Activated naive CD4-positive, alpha-beta T cell (primary cell): ENCODE results near the gene ZMYM5.
"Not testable (repeated sequence)": the region's sequence is repeated elsewhere in the genome, so short reads cannot be mapped to it uniquely, and the experiment has no call there.

Experiments used
- DNase-seq, 4 experiments: peaks; one replicate each; lab custom pipeline; 2025; lab: John Stamatoyannopoulos, UW

The ZMYM5 gene

DNA sequence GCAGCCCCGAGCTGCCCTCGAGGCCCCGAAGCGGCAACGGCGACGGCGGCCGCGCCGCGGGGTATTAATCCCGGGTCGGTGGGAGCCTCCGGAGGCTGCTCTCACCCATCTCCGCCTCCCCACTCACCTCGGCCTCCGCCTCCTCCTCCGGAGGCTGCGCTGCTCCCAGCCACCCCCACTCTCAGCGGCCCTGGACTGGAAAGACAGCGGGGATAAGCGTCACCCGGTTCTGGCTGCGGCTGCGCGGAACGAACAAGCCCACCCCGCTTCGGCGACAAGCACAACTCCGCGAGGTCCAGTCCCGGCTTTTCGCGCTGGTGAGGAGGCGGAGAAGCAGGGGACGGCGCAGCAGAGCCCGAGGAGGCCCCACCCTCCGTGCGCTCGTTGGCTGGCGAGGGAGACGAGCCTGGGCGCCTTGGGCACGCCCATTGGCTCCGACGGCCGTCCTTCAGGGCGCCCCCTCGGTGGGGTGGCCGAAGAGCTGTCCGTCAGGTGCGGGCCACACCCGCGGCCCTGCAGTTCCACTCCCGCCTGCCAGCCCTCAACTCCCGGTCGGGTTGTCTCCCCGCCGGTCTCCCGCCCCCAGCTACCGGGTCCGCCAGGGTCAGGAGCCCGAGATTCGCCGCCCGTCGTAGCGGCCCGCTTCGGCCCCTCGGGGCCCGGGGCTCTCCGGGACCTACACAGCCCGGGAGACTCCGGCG is at the start of gene ZMYM5:
Gene ZMYM5 (minus strand): TSS at position 327 of the 701 bp plus-strand sequence. CDS start 11,469 bp downstream, outside the sequence.
- peak; percentile 80 to 91 (median 80) for DNase-seq

DNA sequence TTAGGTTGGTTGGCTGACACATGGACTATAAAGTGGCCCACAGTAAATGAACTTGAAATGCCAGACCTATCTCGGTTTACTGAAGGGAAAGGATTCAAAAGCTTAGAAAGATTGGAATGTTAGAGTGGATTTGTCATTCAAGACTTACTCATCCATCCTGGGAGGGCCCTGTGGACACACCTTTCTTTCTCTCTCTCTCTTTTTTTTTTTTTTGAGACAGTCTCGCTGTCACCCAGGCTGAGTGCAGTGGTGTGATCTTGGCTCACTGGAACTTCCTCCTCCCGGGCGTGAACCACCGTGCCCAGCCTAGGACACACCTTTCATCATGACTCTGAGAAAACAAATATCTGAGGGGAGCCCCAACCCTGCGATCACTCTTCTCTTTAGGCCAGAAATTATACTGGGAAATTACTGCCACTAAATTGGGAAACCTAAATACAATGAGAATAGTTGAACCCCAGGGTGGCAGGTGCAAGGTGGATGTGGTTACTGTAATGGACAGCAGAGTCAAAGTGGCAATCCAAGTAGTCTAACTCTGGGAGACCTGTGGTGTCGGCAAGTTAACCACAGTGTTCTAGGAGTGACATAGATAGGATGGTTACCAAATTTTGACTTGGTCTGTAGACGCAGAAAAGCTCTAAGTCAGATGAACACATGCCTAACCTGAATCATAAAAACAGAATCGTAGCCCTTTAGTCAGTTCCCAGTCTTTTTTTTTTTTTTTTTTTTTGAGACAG is 47.1 kb upstream of the ZMYM5 start:
- no peak for DNase-seq

DNA sequence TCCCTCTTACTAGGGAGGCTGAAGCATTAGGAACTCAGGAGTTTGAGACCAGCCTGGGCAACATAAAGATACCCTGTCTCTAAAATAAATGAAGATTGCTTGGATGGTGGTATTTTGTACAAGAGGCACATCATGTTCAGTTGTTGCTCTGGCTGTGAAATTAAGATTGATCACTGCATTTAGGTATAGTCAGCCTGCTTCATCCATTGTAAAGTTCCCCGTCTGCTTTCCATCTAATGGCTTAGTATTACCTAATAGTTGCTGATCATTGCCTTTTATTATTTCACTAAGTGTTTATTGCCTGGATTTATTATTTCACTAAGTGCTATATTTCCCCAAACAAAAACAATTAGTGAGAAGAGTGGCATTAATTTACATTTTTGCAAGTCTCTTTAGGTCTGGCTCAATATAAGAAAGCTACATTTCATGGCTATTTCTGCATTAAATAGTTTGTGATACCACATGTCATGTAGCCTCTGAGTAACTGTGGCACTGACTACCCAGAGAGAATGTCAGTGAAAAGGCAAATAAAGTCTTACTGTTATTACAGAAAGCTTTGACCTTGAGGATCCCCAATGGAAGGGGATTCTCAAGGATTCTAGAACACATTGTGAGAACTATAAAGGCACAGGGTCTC is 45.0 kb upstream of the ZMYM5 start:
- no peak for DNase-seq

DNA sequence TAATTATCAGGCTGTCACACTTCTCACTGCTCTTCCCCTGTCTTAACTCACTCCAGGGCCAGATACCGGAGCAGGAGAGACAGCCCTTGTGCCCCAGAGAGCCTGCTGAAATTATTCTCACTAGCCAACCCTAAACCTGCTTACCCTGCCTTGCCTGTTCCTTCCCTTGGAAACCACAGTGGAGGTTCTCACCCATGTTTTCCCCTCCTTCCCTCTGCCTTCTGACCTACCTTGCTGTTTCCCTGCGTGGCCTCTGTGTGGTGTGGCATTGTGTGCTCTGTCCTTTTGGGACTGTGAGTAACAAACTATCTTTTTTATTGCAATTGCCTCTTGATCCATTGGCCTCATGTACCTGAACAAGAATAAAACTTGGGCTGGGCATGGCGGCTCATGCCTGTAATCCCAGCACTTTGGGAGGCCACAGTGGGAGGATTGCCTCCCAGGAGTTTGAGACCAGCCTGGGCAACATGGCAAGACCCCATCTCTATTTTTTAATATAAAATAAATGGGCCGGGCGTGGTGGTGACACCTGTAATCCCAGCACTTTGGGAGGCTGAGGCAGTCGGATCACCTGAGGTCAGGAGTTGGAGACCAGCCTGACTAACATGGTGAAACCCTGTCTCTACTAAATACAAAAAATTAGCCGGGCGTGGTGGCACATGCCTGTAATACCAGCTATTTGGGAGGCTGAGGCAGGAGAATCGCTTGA is 42.2 kb upstream of the ZMYM5 start:
- DNase-seq, result not testable (repeated sequence)

DNA sequence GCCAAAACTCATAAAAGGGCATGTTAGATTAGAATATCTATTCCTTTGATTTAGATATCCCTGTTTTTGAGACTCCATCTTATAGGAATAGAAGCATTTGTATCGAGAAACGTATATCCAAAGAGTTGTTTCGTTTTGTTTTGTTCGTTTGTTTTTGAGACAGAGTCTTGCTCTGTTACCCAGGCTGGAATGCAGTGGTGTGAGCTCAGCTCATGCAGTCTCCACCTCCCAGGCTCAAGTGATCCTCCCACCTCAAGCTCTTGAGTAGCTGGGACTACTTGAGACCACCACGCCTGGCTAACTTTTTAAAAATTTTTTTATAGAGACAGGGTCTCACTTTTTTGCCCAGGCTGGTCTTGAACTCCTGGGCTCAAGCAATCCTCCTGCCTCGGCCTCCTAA is 26.6 kb upstream of the ZMYM5 start:
- DNase-seq, result no peak

DNA sequence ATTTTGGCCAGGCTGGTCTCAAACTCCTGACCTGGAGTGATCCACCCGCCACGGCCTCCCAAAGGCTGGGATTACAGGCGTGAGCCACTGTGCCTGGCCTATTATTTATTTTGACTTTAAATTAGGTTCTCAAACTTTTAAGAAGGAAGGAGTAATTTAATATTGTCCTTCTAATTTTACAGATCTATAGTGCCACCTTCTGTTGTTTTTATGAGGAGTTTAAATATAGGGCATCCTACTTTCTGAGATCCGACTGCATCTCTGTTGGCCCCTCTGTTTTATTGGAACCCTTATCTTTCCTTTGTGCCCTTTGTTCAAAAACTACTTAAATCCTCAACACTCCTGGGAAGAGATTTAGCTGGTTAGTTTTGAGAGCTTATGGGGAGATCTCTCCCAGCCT is 25.4 kb upstream of the ZMYM5 start:
- no peak for DNase-seq

DNA sequence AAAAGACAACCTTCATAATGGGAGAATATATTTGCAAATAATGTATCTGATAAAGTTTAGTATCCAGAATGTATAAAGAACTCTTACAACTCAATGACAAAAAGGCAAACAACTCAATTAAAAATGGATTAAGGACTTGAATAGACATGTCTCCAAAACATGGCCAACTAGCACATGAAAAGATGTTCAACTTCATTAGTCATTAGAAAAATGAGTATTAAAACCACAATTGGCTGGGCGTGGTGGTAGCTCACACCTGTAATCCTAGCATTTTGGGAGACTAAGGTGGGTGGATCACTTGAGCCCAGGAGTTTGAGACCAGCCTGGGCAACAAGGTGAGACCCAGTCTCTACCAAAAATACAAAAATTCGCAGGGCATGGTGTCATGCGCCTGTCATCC is 18.8 kb upstream of the ZMYM5 start:
- no peak for DNase-seq

DNA sequence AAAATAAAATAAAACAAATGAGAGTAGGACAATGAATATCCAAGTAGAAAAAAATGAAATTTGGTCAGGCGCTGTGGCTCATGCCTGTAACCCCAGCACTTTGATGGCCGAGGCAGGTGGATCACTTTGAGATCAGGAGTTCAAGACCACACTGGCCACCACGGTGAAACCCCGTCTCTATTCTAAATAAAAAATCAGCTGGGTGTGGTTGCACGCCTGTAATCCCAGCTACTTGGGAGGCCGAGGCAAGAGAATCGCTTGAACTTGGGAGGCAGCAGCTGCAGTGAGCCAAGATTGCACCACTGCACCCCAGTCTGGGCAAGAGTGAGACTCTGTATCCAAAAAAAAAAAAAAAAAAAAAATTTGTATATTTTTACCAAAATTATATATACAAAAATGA is 18.2 kb upstream of the ZMYM5 start:
- DNase-seq, result no peak

DNA sequence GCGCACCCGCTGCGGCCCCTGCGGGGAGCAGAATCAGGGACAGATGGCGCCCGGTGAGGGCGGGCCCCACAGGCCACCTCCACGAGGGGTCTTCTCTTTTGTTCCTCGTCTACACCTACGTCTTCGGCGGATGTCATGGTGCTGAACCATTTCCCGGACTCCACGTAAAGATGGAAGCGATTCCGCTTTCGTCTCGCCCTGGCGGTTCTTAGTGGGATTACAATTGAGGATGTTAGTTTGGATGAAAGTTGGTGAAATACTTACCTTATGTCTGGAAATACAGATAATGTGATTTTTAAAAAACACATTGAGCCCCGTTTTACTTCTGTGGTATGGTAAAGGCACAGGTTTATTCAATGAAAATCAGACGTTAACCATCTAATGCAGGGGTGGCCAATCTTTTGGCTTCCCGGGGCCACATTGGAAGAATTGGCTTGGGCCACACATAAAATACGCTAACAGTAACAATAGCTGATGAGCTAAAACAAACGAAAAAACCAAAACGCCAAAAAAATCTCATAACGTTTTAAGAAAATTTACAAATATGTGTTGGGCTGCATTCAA is 1.4 kb upstream of the ZMYM5 start:
- DNase-seq, result peak; percentile 47 to 70 (median 60)

DNA sequence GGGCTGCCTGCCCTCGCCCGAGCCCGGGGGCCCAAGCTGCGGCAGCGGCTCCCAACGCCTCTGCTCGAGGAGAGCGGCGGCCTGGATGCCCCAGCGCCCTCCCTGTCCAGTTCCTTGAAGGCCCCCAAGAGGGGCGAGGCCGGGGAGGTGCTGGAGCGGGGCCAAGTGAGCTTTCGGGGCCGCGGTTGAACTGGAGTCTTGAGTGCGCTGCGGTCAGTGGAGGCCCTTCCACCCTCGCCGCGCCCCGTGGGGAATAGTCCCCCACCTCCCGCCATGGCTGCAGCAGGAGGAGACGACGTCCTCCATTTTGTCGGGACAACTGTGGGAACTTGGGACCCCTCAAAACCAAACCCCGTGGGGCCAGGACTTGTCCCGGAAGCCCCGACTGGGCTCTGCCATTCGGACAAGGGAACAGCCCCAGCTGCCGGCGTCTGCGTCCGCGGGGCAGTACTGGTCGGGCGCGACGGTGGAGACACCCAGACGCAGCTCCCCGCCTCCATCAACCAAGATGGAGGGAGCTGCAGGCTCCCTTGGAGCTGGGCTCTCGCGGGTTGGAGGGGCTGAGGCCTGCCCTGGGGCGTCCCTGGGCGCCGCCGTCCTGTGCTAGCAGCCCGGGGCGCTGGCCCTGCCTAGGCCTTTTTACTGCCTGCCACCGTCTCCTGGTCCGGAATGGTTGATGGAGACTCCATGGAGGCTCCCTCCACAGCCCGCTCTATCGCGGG is 736 bp upstream of the ZMYM5 start:
- DNase-seq, result peak; percentile 53 to 70 (median 60)

DNA sequence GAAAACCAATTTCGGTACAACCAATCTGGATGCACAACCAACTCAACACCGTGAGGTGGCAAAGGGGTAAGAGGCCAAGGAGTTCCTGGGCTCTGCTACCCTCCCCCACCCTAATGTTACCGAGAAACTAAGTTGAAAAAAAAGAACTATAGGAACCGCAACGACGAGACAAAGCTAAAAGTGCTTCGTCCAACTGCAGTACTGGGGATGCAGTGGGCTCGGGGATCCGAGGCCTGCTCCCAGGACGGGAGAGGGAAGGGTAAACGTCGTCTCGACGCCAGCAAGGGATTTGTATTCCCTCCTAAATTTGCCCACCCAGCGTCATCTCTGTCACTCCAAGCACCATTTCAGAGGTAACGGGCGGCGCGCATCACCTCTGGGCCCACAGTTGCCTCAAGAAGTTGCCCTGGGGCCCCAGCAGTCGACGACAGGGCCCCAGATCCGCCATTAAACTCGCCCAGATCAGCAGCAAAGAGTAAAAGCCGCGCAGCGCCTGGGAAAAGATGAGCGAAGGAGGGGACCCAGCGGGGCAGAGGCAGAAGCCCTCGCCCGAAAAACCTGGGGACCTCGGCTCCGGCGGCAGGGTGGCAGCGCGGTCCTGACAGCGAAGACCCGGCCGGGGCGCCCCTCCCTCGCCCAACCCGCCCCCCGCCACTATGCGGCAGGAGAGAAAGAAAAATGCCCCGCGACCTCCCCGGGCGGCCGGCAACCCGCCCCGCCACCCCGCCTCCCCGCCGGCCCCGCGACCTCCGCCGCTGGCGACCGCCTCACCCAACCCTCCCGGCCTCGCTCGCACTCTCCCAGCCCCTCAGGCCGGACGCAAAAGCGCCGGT is 752 bp downstream of the ZMYM5 start:
- DNase-seq, result peak; percentile 16 to 37 (median 32)

DNA sequence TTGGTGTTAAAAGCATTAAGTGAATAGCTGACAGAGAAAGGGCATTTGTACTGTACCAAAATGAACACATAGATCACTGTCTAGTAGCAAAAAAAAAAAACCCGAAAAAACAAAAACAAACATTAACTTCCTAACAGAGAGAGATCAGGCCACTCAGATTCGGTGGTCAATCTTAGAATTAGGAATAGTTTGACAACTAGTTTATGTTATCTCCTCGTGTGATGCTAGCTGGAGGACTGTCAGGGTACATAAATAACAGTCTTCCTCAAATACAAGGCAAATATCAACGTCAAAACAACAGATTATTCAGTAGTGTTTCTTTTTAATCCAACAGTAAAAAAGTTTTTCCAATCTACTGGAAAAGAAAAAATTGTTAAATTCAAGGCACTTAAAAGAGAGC is 1.7 kb downstream of the ZMYM5 start:
- no peak for DNase-seq

DNA sequence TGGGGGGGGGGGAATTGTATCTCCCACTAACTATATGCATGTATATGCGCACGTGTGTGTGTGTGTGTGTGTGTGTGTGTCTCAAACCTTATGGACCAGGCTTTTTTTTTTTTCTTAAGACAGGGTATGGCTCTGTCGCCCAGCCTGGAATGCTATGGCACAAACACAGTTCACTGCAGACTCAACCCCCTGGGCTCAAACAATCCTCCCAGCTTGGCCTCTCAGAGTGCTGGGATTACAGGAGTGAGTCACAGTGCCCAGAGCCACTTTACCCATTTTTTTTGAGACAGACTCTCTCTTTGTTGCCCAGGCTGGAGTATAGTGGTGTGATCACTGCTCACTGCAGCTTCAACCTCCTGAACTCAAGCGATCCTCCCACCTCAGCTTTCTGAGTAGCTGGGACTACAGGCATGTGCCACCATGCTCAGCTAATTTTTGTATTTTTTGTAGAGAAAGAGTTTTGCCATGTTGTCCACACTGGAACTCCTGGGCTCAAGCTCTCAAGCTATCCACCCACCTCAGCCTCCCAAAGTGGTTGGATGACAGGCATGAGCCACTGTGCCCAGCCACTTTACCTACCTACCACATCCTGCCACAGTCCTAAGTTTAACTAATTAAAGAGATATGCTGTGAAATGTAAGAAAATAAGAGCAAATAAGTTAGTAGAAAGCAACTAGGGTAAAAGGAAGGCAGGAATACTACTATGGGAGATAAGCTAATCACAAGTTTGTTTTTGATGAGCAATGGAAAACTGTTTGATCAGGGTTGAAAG is 2.4 kb downstream of the ZMYM5 start:
- DNase-seq, result no peak

DNA sequence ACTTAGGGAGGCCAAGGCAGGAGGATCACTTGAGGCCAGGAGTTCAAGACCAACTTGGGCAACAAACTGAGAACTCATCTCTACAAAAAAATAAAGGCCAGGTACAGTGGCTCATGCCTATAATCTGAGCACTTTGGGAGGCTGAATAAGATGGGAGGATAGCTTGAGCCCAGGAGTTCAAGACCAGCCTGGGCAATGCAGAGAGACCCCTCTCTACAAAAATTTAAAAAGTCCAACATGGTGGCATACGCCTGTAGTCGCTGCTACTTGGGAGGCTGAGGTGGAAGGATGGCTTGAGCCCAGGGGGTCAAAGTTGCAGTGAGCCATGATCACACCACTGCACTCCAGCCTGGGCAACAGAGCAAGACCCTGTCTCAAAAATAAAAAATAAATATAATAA is 5.8 kb downstream of the ZMYM5 start:
- DNase-seq, result not testable (repeated sequence)

DNA sequence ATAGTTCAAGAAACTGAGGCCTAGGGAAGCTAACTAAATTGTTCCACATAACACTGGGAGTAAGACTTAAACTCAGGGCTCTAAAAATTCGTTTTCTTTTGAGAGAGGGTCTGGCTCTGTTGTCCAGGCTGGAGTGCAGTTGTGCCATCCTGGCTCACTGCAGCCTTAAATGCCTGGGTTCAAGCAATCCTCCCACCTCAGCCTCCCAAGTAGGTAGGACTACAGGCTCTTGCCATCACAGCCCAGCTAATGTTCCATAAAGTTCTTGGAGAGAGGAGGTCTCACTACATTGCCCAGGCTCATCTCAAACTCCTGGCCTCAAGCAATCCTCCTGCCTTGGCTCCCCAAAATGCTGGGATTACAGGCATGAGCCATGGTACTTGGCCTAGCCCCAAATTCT is 10.7 kb downstream of the ZMYM5 start:
- no peak for DNase-seq

DNA sequence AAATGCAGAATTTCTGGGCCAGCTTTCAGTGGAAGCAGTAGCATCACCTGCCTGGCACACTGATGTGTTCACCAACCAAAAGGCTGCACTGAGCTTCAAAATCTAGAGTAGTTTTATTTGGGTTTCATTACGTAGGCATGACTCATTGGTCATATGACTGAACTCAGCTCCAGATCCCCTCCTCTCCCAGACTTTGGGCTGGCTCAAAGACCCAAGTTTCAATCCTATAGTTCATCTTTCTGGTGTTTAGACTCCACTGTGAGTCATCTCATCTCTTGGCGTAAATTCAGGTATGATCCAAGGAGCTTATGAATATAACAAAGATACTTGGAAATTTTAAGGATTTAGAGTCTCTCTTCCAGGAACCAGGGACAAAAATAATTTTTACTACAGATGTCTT is 17.7 kb downstream of the ZMYM5 start:
- no peak for DNase-seq

DNA sequence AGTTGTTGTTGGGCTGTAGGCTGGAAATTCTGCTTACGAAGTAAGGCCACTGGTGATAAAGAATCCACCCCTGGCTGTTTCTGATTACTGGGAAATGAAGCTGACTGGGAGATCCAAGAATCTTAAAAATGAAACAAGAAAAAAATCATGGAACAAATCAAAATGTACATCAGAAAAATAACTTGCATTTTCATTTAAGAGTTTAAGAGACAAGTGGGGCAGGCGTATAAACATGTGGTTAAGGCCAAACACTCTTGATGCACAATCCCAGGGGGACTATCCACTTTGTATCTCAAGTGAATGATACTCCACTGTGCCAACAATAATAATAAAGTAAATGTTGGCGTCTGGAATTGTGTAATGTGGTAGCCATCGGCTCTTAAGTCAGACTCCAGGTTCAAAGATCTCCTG is 24.6 kb downstream of the ZMYM5 start:
- DNase-seq, result no peak

DNA sequence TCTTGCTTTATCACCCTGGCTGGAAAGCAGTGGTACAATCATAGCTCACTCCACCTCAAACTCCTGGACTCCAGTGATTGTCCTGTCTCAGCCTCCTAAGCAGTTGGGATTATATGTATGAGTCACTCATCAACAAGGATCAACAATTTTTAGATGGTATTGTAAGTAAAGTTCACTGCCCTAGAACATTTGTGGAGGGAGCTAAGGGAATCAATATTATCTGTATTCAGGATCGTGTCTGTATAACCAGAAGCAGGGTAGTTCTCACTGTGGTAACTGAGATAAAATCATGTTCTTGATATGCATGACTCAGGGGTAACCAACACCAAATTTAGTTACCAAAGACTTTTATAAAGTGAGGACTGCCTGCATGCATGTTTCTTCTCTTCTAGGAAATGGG is 27.0 kb downstream of the ZMYM5 start:
- DNase-seq, result no peak

DNA sequence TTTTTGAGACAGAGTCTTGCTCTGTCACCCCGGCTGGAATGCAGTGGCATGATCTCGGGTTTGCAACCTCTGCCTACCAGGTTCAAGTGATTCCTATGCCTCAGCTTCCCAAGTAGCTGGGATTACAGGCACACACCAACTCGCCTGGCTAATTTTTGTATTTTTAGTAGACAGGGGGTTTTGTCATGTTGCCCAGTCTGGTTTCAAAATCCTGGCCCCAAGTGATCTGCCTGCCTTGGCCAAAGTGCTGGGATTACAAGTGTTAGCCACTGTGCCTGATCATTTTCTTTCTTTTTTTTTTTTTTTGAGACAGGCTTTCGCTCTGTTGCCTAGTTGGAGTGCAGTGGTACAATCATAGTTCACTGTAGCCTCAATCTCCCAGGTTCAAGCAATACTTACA is 28.7 kb downstream of the ZMYM5 start:
- DNase-seq, result no peak

DNA sequence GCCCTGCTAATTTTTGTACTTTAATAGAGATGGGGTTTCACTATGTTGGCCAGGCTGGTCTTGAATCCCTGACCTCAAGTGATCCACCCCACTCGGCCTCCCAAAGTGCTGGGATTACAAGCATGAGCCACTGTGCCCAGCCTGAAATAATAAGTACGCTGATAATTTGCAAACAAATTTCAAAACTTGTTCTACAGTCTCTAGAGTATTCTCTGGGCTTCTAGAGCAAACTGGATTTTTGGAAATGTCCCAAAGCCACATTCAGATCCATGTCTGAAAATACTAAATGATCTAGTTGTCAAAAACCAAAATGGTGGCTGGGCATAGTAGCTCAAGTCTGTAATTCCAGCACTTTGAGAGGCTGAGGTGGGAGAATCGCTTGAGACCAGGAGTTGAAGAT is 40.8 kb downstream of the ZMYM5 start:
- DNase-seq, result no peak
